WERI-Rb-1 (cell line): ENCODE data around the gene ZBTB7B.

Experiments used
- DNase-seq: peaks from one replicate; pipeline ENCODE4 v3.0.0-alpha.2; 2020
- H3K27ac ChIP-seq: fragments of 250-450 bp; sonication (Bioruptor Pico); 2 replicates; pipeline ENCODE4 v1.5.1; 2020; ENCODE audit warnings: mild to moderate bottlenecking, moderate library complexity
- H3K27me3 ChIP-seq: fragments of 250-450 bp; sonication (Bioruptor Pico); 2 replicates; pipeline ENCODE4 v1.5.1; 2021; ENCODE audit warnings: mild to moderate bottlenecking, low read depth, moderate library complexity; ENCODE audit not compliant: insufficient read depth, severe bottlenecking
- H3K36me3 ChIP-seq: fragments of 250-450 bp; sonication (Bioruptor Pico); 2 replicates; pipeline ENCODE4 v1.5.1; 2020; ENCODE audit warnings: mild to moderate bottlenecking, moderate library complexity
- H3K4me3 ChIP-seq: 2 replicates; pipeline ENCODE4 v1.5.1; 2011; ENCODE audit warnings: low read depth, mild to moderate bottlenecking, control low read depth, low read length
- H3K9me3 ChIP-seq: fragments of 250-450 bp; sonication (Bioruptor Pico); 2 replicates; pipeline ENCODE4 v1.5.1; 2021; ENCODE audit warnings: mild to moderate bottlenecking, moderate library complexity; ENCODE audit not compliant: severe bottlenecking
- TF ChIP-seq, protein P1 (sequence below): IDR thresholded peaks from 2 replicates; pipeline ENCODE4 v1.5.1; 2011; ENCODE audit warnings: low read depth, mild to moderate bottlenecking, control low read depth, inconsistent platforms, low read length

Gene ZBTB7B

GRCh38 chr1:154989195-154989860, 13.3 kb upstream of the ZBTB7B start:
- Histone ChIP-seq H3K27ac (0 out of 2 replicates have a peak overlapping the region, but pooled peaks have one; percentile 2), H3K36me3 (peaks cover 59% of the 10 kb centered on the region), H3K4me3 (no peak overlapping the region), H3K27me3 (no peaks in the 10 kb centered on the region), H3K9me3 (no peaks in the 10 kb centered on the region)
- DNase-seq = peak; percentile 35
- TF ChIP-seq, protein P1, sequence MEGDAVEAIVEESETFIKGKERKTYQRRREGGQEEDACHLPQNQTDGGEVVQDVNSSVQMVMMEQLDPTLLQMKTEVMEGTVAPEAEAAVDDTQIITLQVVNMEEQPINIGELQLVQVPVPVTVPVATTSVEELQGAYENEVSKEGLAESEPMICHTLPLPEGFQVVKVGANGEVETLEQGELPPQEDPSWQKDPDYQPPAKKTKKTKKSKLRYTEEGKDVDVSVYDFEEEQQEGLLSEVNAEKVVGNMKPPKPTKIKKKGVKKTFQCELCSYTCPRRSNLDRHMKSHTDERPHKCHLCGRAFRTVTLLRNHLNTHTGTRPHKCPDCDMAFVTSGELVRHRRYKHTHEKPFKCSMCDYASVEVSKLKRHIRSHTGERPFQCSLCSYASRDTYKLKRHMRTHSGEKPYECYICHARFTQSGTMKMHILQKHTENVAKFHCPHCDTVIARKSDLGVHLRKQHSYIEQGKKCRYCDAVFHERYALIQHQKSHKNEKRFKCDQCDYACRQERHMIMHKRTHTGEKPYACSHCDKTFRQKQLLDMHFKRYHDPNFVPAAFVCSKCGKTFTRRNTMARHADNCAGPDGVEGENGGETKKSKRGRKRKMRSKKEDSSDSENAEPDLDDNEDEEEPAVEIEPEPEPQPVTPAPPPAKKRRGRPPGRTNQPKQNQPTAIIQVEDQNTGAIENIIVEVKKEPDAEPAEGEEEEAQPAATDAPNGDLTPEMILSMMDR = no peak

DNA sequence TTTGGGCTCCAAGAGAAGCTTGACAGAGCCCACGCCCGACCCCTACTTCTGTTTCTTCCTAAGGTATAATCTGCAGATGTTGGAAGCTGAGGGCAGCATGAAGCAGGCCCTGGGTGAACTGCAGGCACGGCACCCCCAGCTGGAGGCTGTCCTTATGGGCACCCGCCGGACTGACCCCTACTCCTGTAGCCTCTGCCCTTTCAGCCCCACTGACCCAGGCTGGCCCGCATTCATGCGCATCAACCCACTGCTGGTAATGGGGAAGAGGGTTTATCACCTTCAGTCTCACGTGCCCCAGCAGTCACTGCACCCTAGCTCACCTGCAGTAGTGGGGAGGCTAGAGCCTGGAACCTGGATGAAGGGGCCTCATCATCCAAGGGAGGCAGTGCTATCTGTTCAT, 12.3 kb upstream of the ZBTB7B start:
- Histone ChIP-seq H3K4me3 (no peak overlapping the region), H3K36me3 (peaks cover 57% of the 10 kb centered on the region), H3K27ac (no peak overlapping the region), H3K9me3 (no peaks in the 10 kb centered on the region), H3K27me3 (no peaks in the 10 kb centered on the region)
- TF ChIP-seq, protein P1 = peak; percentile 18; the same call in 1 of the 2 replicates
- DNase-seq = no peak

DNA sequence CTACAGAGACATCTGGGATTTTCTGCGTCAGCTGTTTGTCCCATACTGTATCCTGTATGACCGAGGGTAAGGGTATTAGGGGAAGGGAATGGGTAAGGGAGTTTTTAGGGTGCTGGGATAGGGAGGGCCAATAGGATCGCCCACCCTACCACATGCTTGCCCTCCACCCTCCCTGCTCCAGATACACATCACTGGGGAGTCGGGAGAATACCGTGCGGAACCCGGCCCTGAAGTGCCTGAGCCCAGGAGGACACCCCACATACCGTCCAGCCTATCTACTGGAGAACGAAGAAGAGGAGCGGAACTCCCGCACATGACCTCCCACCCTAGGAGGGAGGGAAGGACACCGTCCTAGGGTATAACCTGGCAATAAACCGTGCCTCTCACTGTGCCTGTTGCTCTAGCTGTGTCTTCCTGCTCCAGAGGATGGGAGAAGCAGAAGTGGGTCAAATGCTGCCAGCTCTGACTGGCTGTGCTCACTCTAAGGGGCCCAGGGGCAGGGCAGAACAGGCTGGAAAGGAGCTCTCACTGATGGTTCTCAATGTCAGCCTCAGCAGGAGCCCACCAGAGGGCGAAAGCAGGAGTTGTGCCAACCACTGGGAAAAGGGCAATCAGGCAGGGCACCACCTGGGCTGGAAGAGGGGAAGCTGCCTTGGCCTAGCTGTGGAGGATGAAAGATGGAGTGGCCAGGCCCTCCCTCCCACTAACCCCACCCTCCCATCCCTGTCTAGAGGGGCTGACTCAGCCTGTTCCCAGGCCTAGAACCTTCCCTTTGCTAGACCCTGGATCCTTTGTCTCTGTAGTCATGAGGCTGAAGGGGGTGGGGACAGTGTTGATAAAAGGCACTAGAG, 9.7 kb upstream of the ZBTB7B start:
- DNase-seq = peak; percentile 53
- Histone ChIP-seq H3K27me3 (no peaks in the 10 kb centered on the region), H3K36me3 (peaks cover 38% of the 10 kb centered on the region), H3K27ac (no peak overlapping the region), H3K9me3 (no peaks in the 10 kb centered on the region), H3K4me3 (no peak overlapping the region)
- TF ChIP-seq, protein P1 = peak; percentile 66

- TF ChIP-seq, protein P1 = no peak
- Histone ChIP-seq H3K4me3 (no peak within 1 kb of the TSS), H3K27ac (no peak within 1 kb of the TSS)
Measured at GRCh38 chr1:154993572-154994268, 8.9 kb upstream of the ZBTB7B start, which contains the start of gene LENEP. LENEP (plus strand) TSS chr1:154993586; CDS start chr1:154993608, 22 bp downstream.

DNA sequence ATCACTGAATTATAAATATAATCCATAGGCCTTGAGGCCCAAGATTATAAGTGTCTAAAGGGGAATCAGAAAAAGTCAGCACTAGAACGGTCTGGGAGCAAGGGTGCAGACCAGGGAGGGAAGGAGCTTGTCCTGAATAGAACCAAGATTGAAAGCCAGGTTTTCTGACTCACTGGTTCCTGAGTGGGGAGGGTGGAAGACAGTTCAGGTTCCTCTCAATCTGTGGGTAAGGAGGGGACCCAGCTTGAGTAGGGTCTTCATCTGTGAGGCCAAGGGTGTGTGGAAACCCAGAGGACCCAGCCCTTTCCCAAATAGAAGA, 8.4 kb upstream of the ZBTB7B start:
- H3K9me3 ChIP-seq = no peaks in the 10 kb centered on the region
- TF ChIP-seq, protein P1 = no peak

More at GRCh38 chr1:154993572-154994268, 8.9 kb upstream of the ZBTB7B start, which contains the start of gene LENEP:
- DNase-seq = peak; percentile 27
- Histone ChIP-seq H3K27me3 (no peaks in the 10 kb centered on the region), H3K9me3 (no peaks in the 10 kb centered on the region), H3K36me3 (peaks cover 31% of the 10 kb centered on the region)

More for the DNA sequence above, 8.4 kb upstream of the ZBTB7B start:
- Histone ChIP-seq H3K36me3 (peaks cover 26% of the 10 kb centered on the region), H3K27ac (no peak overlapping the region), H3K27me3 (no peaks in the 10 kb centered on the region), H3K4me3 (no peak overlapping the region)
- no peak for DNase-seq
